PC-3 (cell line): Measurements from ENCODE around the gene NKTR. TPM values are rescaled to one million over a fixed set of nuclear protein-coding genes. Genes with fewer than 3 reads are reported as not detected.

ENCODE experiments used
- ATAC-seq: fragments of 200-7000 bp; cut with Tn5 transposase; 2 replicates; pipeline ENCODE4 v1.9.1; 2020; ENCODE audit warnings: mild to moderate bottlenecking, moderate library complexity
- BruUV-seq: library from RNA; stranded (reverse); fragments of 400-500 nt; replicated peaks from 2 replicates; lab custom pipeline; 2021; lab: Mats Ljungman, UMichigan
- CTCF ChIA-PET: fragments of 300-600 bp; sonication (Branson Sonifier 250); formaldehyde crosslinking; loops from one replicate; lab custom pipeline; 2022; ENCODE audit warnings: antibody characterized with exemption; lab: Charles Lee
- POLR2A ChIA-PET: fragments of 300-600 bp; sonication (Branson Sonifier 250); formaldehyde crosslinking; loops from one replicate; lab custom pipeline; 2022; ENCODE audit warnings: antibody characterized with exemption; ENCODE audit not compliant: unreplicated experiment; lab: Charles Lee
- DNase-seq: peaks from one replicate; pipeline ENCODE4 v3.0.0-alpha.2; 2015
- H2AFZ ChIP-seq: fragments of 300-600 bp; sonication (generic); 2 replicates; pipeline ENCODE4 v1.6.0; 2016; ENCODE audit warnings: antibody characterized with exemption, low read length
- H3F3A ChIP-seq: fragments of 300-600 bp; sonication (generic); one replicate; pipeline ENCODE4 v1.6.0; 2017; ENCODE audit warnings: antibody characterized with exemption, low read length, control low read depth, mild to moderate bottlenecking; ENCODE audit not compliant: unreplicated experiment
- H3K27ac ChIP-seq: fragments of 300-600 bp; sonication (generic); 2 replicates; pipeline ENCODE4 v1.5.1; 2016; ENCODE audit warnings: mild to moderate bottlenecking, low read length
- H3K27me3 ChIP-seq: fragments of 300-600 bp; sonication (generic); 2 replicates; pipeline ENCODE4 v1.6.1; 2016; ENCODE audit warnings: low read length, mixed read lengths
- H3K36me3 ChIP-seq: fragments of 300-600 bp; sonication (generic); 2 replicates; pipeline ENCODE4 v1.6.1; 2016; ENCODE audit warnings: low read depth, mixed run types, low read length, mixed read lengths
- H3K4me1 ChIP-seq: fragments of 300-600 bp; sonication (generic); 2 replicates; pipeline ENCODE4 v1.5.1; 2016; ENCODE audit warnings: low read length; ENCODE audit not compliant: insufficient read depth
- H3K4me2 ChIP-seq: fragments of 300-600 bp; sonication (generic); 2 replicates; pipeline ENCODE4 v1.6.0; 2016; ENCODE audit warnings: low read length
- H3K4me3 ChIP-seq: fragments of 300-600 bp; sonication (generic); 2 replicates; pipeline ENCODE4 v1.5.1; 2016; ENCODE audit warnings: mild to moderate bottlenecking, low read length, mixed read lengths
- H3K79me2 ChIP-seq: fragments of 300-600 bp; sonication (generic); 2 replicates; pipeline ENCODE4 v1.6.1; 2017; ENCODE audit warnings: low read length, mixed read lengths
- H3K9ac ChIP-seq: fragments of 300-600 bp; sonication (generic); 2 replicates; pipeline ENCODE4 v1.6.0; 2016; ENCODE audit warnings: mild to moderate bottlenecking, low read length
- H3K9me2 ChIP-seq: fragments of 300-600 bp; sonication (generic); replicated peaks from 2 replicates; pipeline ENCODE4 v1.6.1; 2016; ENCODE audit warnings: mixed run types, low read length, mixed read lengths
- H3K9me3 ChIP-seq: fragments of 300-600 bp; sonication (generic); 2 replicates; pipeline ENCODE4 v1.6.1; 2016; ENCODE audit warnings: low read length, mixed read lengths
- H4K20me1 ChIP-seq: fragments of 300-600 bp; sonication (generic); 2 replicates; pipeline ENCODE4 v1.6.1; 2016; ENCODE audit warnings: low read length, mixed read lengths
- EZH2 ChIP-seq: fragments of 300-600 bp; sonication (generic); IDR thresholded peaks from one replicate; pipeline ENCODE4 v1.6.1; 2017; ENCODE audit warnings: antibody characterized with exemption, mild to moderate bottlenecking, low read length; ENCODE audit not compliant: unreplicated experiment
- EZH2phosphoT487 ChIP-seq: fragments of 300-600 bp; sonication (generic); IDR thresholded peaks from 2 replicates; pipeline ENCODE4 v1.6.1; 2018; ENCODE audit warnings: mild to moderate bottlenecking, antibody characterized with exemption, low read length, borderline replicate concordance
- intact Hi-C: fragments of 100-400 bp; cut with micrococcal nuclease; formaldehyde crosslinking; loops from 2 replicates; pipeline ENCODE4 v1.9.0; 2023
- total RNA-seq: library from RNA; depleted of rRNA; stranded (reverse); fragments of >200 nt; gene quantifications from 2 replicates; pipeline ENCODE4 v1.2.3, GENCODE V29; 2014
- TF ChIP-seq, protein P1 (sequence below): fragments of 300-600 bp; sonication (generic); conservative IDR thresholded peaks from 2 replicates; pipeline ENCODE4 v1.5.1; 2017; ENCODE audit warnings: antibody characterized with exemption, low read depth, mild to moderate bottlenecking, low read length

Gene NKTR
- total RNA-seq, 1 experiment from 2014 or later = 37.6 TPM

DNA sequence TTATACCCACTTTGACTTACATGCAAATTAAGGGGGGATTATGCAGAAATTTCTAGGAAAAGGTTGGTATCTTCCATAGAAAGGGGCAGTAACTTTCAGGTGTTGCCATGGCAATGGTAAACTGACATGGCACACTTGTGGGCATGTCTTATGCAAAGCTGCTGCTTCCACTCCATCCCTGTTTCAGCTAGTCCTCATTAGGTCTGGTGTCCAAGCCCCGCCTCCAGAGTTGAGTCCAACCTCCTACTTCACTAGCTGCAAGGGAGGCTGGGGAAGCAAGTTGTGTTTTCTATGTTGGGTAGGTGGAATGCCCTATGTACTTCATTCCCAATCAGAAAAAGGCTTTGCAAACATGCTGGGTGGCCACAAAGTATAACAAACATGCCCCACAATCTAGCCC is 70.2 kb downstream of the NKTR start:
- H3K4me2 ChIP-seq = no peak overlapping the region
- no TSS peak for BruUV-seq
- no peak overlapping the region for H3K4me3 ChIP-seq
- TF ChIP-seq EZH2 = no peak
- no peak for TF ChIP-seq EZH2phosphoT487
- TF ChIP-seq, protein P1, sequence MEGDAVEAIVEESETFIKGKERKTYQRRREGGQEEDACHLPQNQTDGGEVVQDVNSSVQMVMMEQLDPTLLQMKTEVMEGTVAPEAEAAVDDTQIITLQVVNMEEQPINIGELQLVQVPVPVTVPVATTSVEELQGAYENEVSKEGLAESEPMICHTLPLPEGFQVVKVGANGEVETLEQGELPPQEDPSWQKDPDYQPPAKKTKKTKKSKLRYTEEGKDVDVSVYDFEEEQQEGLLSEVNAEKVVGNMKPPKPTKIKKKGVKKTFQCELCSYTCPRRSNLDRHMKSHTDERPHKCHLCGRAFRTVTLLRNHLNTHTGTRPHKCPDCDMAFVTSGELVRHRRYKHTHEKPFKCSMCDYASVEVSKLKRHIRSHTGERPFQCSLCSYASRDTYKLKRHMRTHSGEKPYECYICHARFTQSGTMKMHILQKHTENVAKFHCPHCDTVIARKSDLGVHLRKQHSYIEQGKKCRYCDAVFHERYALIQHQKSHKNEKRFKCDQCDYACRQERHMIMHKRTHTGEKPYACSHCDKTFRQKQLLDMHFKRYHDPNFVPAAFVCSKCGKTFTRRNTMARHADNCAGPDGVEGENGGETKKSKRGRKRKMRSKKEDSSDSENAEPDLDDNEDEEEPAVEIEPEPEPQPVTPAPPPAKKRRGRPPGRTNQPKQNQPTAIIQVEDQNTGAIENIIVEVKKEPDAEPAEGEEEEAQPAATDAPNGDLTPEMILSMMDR = no peak
- no peaks in the 10 kb centered on the region for H4K20me1 ChIP-seq
- H3F3A ChIP-seq = no peaks in the 10 kb centered on the region
- H3K9me2 ChIP-seq = no peaks in the 10 kb centered on the region
- ChIA-PET POLR2A (no interaction called here), CTCF (no interaction called here)
- H3K36me3 ChIP-seq = no peaks in the 10 kb centered on the region
- no peaks in the 10 kb centered on the region for H3K79me2 ChIP-seq
- no peak overlapping the region for H2AFZ ChIP-seq
- H3K9ac ChIP-seq = no peak overlapping the region
- no peaks in the 10 kb centered on the region for H3K9me3 ChIP-seq
- no peaks in the 10 kb centered on the region; the same call in 1 of the 2 replicates for H3K4me1 ChIP-seq
- intact Hi-C loops = no loop called here
- H3K27ac ChIP-seq = no peak overlapping the region
- DNase-seq = no peak
- no peak for ATAC-seq
- H3K27me3 ChIP-seq = no peaks in the 10 kb centered on the region

- POLR2A ChIA-PET = no interaction called here
- H3K79me2 ChIP-seq = no peaks in the 10 kb centered on the region
These were observed 72.0 kb downstream of the NKTR start for GRCh38 chr3:42672515-42672914.

GRCh38 chr3:42673082-42673481 is 72.6 kb downstream of the NKTR start:
- no TSS peak for BruUV-seq
- no peak overlapping the region for H3K9ac ChIP-seq
- H3F3A ChIP-seq = no peaks in the 10 kb centered on the region
- intact Hi-C loops = no loop called here
- no peak overlapping the region for H3K4me3 ChIP-seq
- no peaks in the 10 kb centered on the region for H3K36me3 ChIP-seq
- no peak overlapping the region for H3K27ac ChIP-seq
- ATAC-seq (no peak), DNase-seq (no peak)
- H3K79me2 ChIP-seq = no peaks in the 10 kb centered on the region
- H3K9me3 ChIP-seq = peaks cover 3% of the 10 kb centered on the region; the same call in 1 of the 2 replicates
- H3K9me2 ChIP-seq = no peaks in the 10 kb centered on the region
- H3K27me3 ChIP-seq = no peaks in the 10 kb centered on the region
- POLR2A ChIA-PET = no interaction called here
- H4K20me1 ChIP-seq = no peaks in the 10 kb centered on the region
- CTCF ChIA-PET = no interaction called here
- TF ChIP-seq, protein P1 = no peak
- TF ChIP-seq EZH2 (no peak), EZH2phosphoT487 (no peak)
- H3K4me2 ChIP-seq = no peak overlapping the region
- H2AFZ ChIP-seq = no peak overlapping the region
- H3K4me1 ChIP-seq = no peaks in the 10 kb centered on the region; the same call in 1 of the 2 replicates

More at GRCh38 chr3:42672515-42672914, 72.0 kb downstream of the NKTR start:
- DNase-seq (no peak), ATAC-seq (no peak)
- BruUV-seq = no TSS peak
- H2AFZ ChIP-seq = no peak overlapping the region
- no peaks in the 10 kb centered on the region for H4K20me1 ChIP-seq
- no peaks in the 10 kb centered on the region for H3K27me3 ChIP-seq
- H3K4me1 ChIP-seq = no peaks in the 10 kb centered on the region; the same call in 1 of the 2 replicates
- intact Hi-C loops = no loop called here
- H3F3A ChIP-seq = no peaks in the 10 kb centered on the region
- TF ChIP-seq, protein P1 = no peak
- TF ChIP-seq EZH2phosphoT487 (no peak), EZH2 (no peak)
- no peaks in the 10 kb centered on the region for H3K36me3 ChIP-seq
- no peak overlapping the region for H3K4me2 ChIP-seq
- H3K4me3 ChIP-seq = no peak overlapping the region
- no peak overlapping the region for H3K27ac ChIP-seq
- CTCF ChIA-PET = no interaction called here
- H3K9ac ChIP-seq = no peak overlapping the region
- peaks cover 3% of the 10 kb centered on the region; the same call in 1 of the 2 replicates for H3K9me3 ChIP-seq
- no peaks in the 10 kb centered on the region for H3K9me2 ChIP-seq
